ENCODE results near the gene HYAL1.
"Not testable (repeated sequence)": the region's sequence is repeated elsewhere in the genome, so short reads cannot be mapped to it uniquely, and the experiment has no call there.

Gene HYAL1

GRCh38 chr3:50272538-50272910 lies 30.9 kb downstream of the HYAL1 start:
- not testable (repeated sequence) for H3K9me3 Mint-ChIP-seq; H3K27ac Mint-ChIP-seq; H3K36me3 Mint-ChIP-seq (ENCODE audit: low read depth); DNase-seq (ENCODE audit: low spot score); H3K4me3 Mint-ChIP-seq
- Mint-ChIP-seq H3K27me3 (ENCODE audit: low read depth) (peaks cover 43% of the 10 kb centered on the region), H3K4me1 (ENCODE audit: low read depth) (peaks cover 16% of the 10 kb centered on the region)

- H3K36me3 Mint-ChIP-seq (ENCODE audit: low read depth): no peaks in the 10 kb centered on the region
- no peaks in the 10 kb centered on the region for H3K9me3 Mint-ChIP-seq
- DNase-seq (ENCODE audit: low spot score): no peak
- H3K27me3 Mint-ChIP-seq (ENCODE audit: low read depth): peaks cover 40% of the 10 kb centered on the region
- H3K4me3 Mint-ChIP-seq: no peak overlapping the region
- H3K27ac Mint-ChIP-seq: peak overlapping the region; percentile 34
- peaks cover 16% of the 10 kb centered on the region for H3K4me1 Mint-ChIP-seq (ENCODE audit: low read depth)
Measured at GRCh38 chr3:50271314-50271936, 31.9 kb downstream of the HYAL1 start.

GRCh38 chr3:50270422-50271224 lies 32.8 kb downstream of the HYAL1 start:
- H3K36me3 Mint-ChIP-seq (ENCODE audit: low read depth): no peaks in the 10 kb centered on the region
- H3K4me1 Mint-ChIP-seq (ENCODE audit: low read depth): peaks cover 13% of the 10 kb centered on the region
- H3K4me3 Mint-ChIP-seq: no peak overlapping the region
- DNase-seq (ENCODE audit: low spot score): no peak
- H3K9me3 Mint-ChIP-seq: no peaks in the 10 kb centered on the region
- H3K27me3 Mint-ChIP-seq (ENCODE audit: low read depth): peaks cover 38% of the 10 kb centered on the region
- no peak overlapping the region for H3K27ac Mint-ChIP-seq

GRCh38 chr3:50269977-50270413 lies 33.4 kb downstream of the HYAL1 start:
- peaks cover 13% of the 10 kb centered on the region for H3K4me1 Mint-ChIP-seq (ENCODE audit: low read depth)
- no peaks in the 10 kb centered on the region for H3K36me3 Mint-ChIP-seq (ENCODE audit: low read depth)
- H3K9me3 Mint-ChIP-seq: no peaks in the 10 kb centered on the region
- H3K27me3 Mint-ChIP-seq (ENCODE audit: low read depth): peaks cover 32% of the 10 kb centered on the region
- H3K4me3 Mint-ChIP-seq: no peak overlapping the region
- no peak for DNase-seq (ENCODE audit: low spot score)
- no peak overlapping the region for H3K27ac Mint-ChIP-seq

- DNase-seq (ENCODE audit: low spot score): no peak
- H3K27me3 Mint-ChIP-seq (ENCODE audit: low read depth): peaks cover 26% of the 10 kb centered on the region
- H3K9me3 Mint-ChIP-seq: no peaks in the 10 kb centered on the region
- H3K27ac Mint-ChIP-seq: no peak overlapping the region
- H3K4me3 Mint-ChIP-seq: no peak overlapping the region
- peaks cover 10% of the 10 kb centered on the region for H3K4me1 Mint-ChIP-seq (ENCODE audit: low read depth)
- no peaks in the 10 kb centered on the region for H3K36me3 Mint-ChIP-seq (ENCODE audit: low read depth)
Measured at GRCh38 chr3:50269460-50269859, 33.9 kb downstream of the HYAL1 start.

- Mint-ChIP-seq H3K4me3 (no peak within 1 kb of the TSS), H3K4me1 (ENCODE audit: low read depth) (peaks cover 5% of the 10 kb centered on the region), H3K9me3 (no peaks in the 10 kb centered on the region), H3K27me3 (ENCODE audit: low read depth) (peaks cover 21% of the 10 kb centered on the region), H3K27ac (no peak within 1 kb of the TSS), H3K36me3 (ENCODE audit: low read depth) (no peaks in the 10 kb centered on the region)
- DNase-seq (ENCODE audit: low spot score): no peak
Measured at GRCh38 chr3:50268703-50269451, 34.5 kb downstream of the HYAL1 start, which contains the start of gene SEMA3B. TSS of gene SEMA3B (plus strand) at chr3:50269147. CDS start at chr3:50269241, 94 bp downstream.

- DNase-seq (ENCODE audit: low spot score): no peak
- H3K27ac Mint-ChIP-seq: no peak overlapping the region
- no peaks in the 10 kb centered on the region for H3K9me3 Mint-ChIP-seq
- H3K27me3 Mint-ChIP-seq (ENCODE audit: low read depth): peaks cover 18% of the 10 kb centered on the region
- H3K36me3 Mint-ChIP-seq (ENCODE audit: low read depth): no peaks in the 10 kb centered on the region
- peaks cover 5% of the 10 kb centered on the region for H3K4me1 Mint-ChIP-seq (ENCODE audit: low read depth)
- no peak overlapping the region for H3K4me3 Mint-ChIP-seq
Measured at GRCh38 chr3:50268276-50268675, 35.1 kb downstream of the HYAL1 start.

GRCh38 chr3:50267280-50267913 lies 36.0 kb downstream of the HYAL1 start:
- DNase-seq (ENCODE audit: low spot score): no peak
- H3K9me3 Mint-ChIP-seq: no peaks in the 10 kb centered on the region
- H3K4me1 Mint-ChIP-seq (ENCODE audit: low read depth): no peaks in the 10 kb centered on the region
- no peaks in the 10 kb centered on the region for H3K36me3 Mint-ChIP-seq (ENCODE audit: low read depth)
- no peak overlapping the region for H3K4me3 Mint-ChIP-seq
- peaks cover 14% of the 10 kb centered on the region for H3K27me3 Mint-ChIP-seq (ENCODE audit: low read depth)
- no peak overlapping the region for H3K27ac Mint-ChIP-seq

- H3K27me3 Mint-ChIP-seq (ENCODE audit: low read depth): peaks cover 14% of the 10 kb centered on the region
- DNase-seq (ENCODE audit: low spot score): no peak
- no peak overlapping the region for H3K27ac Mint-ChIP-seq
- H3K36me3 Mint-ChIP-seq (ENCODE audit: low read depth): no peaks in the 10 kb centered on the region
- no peak overlapping the region for H3K4me3 Mint-ChIP-seq
- H3K4me1 Mint-ChIP-seq (ENCODE audit: low read depth): no peaks in the 10 kb centered on the region
- no peaks in the 10 kb centered on the region for H3K9me3 Mint-ChIP-seq
Measured at GRCh38 chr3:50266836-50267235, 36.5 kb downstream of the HYAL1 start.

GRCh38 chr3:50266017-50266416 lies 37.4 kb downstream of the HYAL1 start:
- H3K9me3 Mint-ChIP-seq: no peaks in the 10 kb centered on the region
- H3K4me1 Mint-ChIP-seq (ENCODE audit: low read depth): no peaks in the 10 kb centered on the region
- no peak overlapping the region for H3K4me3 Mint-ChIP-seq
- DNase-seq (ENCODE audit: low spot score): no peak
- no peaks in the 10 kb centered on the region for H3K36me3 Mint-ChIP-seq (ENCODE audit: low read depth)
- peaks cover 14% of the 10 kb centered on the region for H3K27me3 Mint-ChIP-seq (ENCODE audit: low read depth)
- no peak overlapping the region for H3K27ac Mint-ChIP-seq

GRCh38 chr3:50265571-50265970 lies 37.8 kb downstream of the HYAL1 start:
- Mint-ChIP-seq H3K4me1 (ENCODE audit: low read depth) (no peaks in the 10 kb centered on the region), H3K36me3 (ENCODE audit: low read depth) (no peaks in the 10 kb centered on the region), H3K4me3 (no peak overlapping the region), H3K9me3 (no peaks in the 10 kb centered on the region), H3K27ac (no peak overlapping the region), H3K27me3 (ENCODE audit: low read depth) (peaks cover 14% of the 10 kb centered on the region)
- no peak for DNase-seq (ENCODE audit: low spot score)

GRCh38 chr3:50264964-50265485 lies 38.3 kb downstream of the HYAL1 start:
- DNase-seq (ENCODE audit: low spot score): no peak
- Mint-ChIP-seq H3K4me3 (no peak overlapping the region), H3K27ac (no peak overlapping the region), H3K27me3 (ENCODE audit: low read depth) (peaks cover 14% of the 10 kb centered on the region), H3K4me1 (ENCODE audit: low read depth) (no peaks in the 10 kb centered on the region), H3K36me3 (ENCODE audit: low read depth) (no peaks in the 10 kb centered on the region), H3K9me3 (no peaks in the 10 kb centered on the region)

- Mint-ChIP-seq H3K36me3 (ENCODE audit: low read depth) (peaks cover 2% of the 10 kb centered on the region), H3K9me3 (no peaks in the 10 kb centered on the region), H3K4me1 (ENCODE audit: low read depth) (peaks cover 4% of the 10 kb centered on the region), H3K4me3 (no peak overlapping the region), H3K27me3 (ENCODE audit: low read depth) (peaks cover 14% of the 10 kb centered on the region), H3K27ac (no peak overlapping the region)
- DNase-seq (ENCODE audit: low spot score): no peak
Measured at GRCh38 chr3:50264383-50264963, 38.9 kb downstream of the HYAL1 start.

Measured in T-helper 2 cell treated with Interferon-gamma antibody and Interleukin-4, amounts not matched to agents 5 μg/mL and 100 μg/mL, for 36 hours (primary cell).